ENCODE data around the gene ZNF749.
"Not testable (repeated sequence)": the region's sequence is repeated elsewhere in the genome, so short reads cannot be mapped to it uniquely, and the experiment has no call there.

ZNF749 gene

GRCh38 chr19:57473646-57474045 is 38.5 kb downstream of the ZNF749 start:
- no peak for DNase-seq

DNA sequence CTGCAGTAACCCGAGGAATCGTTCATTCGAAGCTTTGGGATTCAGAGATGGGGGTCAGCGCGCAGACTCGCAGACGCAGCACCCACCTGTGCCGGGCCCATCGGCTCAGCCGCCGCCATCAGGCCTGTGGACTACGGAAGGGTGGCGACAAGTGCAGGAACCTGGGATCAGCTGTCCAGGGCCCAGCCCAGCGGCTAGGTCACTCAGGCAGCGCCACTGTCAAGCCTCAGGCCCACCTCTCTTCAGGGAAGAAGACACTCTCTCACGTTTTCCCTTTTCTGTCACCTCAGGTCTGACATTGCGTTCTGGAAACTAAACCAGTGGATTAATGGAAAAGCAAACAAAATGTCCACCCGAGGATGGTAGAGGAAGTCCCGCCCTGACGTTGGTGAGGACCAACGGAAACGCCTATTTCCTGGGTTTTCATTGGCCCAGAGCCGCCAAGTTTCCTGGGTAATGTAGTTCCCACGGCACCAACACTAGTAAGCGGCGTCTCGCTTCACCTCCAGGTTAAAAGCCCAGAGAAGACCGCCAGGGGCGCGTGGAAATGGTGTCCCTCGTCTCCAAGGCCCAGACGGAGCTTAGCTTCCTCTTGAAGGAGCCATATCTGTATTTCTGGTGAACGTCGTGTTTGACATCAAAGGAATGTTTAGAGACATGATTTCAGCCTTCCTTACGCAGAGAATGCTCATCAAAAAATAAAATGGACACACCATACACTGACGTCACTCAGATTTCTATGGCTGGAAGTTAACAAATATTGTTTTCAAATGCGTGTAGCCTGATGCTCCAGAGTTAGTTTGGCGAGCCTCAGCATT is 42.3 kb downstream of the ZNF749 start, which contains the start of gene ZNF772:
ZNF772 (minus strand) TSS at position 376 of the 818 bp plus-strand sequence; CDS start at position 119, 257 bp downstream.
- DNase-seq = peak; percentile 79

- DNase-seq = peak; percentile 92
Observed at GRCh38 chr19:57487477-57488298, 52.6 kb downstream of the ZNF749 start, which contains the start of gene ZNF419. ZNF419 (plus strand) TSS chr19:57487750; CDS start chr19:57487951, 201 bp downstream.

DNA sequence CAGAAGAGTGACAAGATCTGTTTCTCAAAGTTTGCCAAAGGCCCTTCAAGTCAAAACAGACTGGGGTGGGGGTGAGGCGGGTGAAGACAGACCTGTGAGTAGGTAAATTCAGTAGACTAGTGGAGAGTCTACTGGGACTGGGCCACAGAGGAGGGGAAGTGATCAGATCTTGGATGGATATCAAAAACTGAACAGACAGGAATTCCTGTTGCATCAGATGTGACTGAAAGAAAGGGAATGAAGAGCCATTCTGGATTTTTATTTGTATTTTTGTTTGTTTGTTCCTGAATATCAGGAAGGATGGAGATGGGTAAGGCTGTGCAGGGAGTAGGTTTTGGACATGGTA is 53.1 kb downstream of the ZNF749 start:
- DNase-seq = not testable (repeated sequence)

Data from activated effector memory CD4-positive, alpha-beta T cell treated with Interleukin-2 at 50 U/mL for 16 hours (primary cell).